EL (cell line): Measurements from ENCODE around the gene ABL1.
A peak's percentile ranks its signal among the peaks of the same experiment; 100 is the strongest.
"Not testable (repeated sequence)": the region's sequence is repeated elsewhere in the genome, so short reads cannot be mapped to it uniquely, and the experiment has no call there.

Experiments used
- DNase-seq: peaks from one replicate; pipeline ENCODE4 v3.0.0-alpha.2; 2016

The ABL1 gene

GRCh38 chr9:130825809-130826208, 9.2 kb upstream of the ABL1 start:
- no peak for DNase-seq

DNA sequence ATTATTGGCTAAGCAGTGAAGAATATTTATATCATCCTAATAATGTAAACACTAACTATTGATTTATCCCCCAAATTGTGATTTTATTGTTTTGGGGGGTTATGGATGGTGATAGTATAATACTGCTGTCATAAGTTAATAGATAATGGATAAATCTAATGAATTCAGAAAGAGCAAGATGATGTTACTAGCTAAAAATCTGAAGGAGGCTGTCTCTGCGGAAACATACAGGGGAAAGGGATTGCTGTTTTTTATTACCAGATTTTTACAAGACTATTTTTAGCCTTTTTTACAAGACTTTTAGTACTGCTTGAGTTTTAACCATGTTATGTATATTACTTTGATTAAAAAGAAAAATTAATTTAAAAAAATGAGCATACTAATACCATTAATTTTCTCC, 5.3 kb upstream of the ABL1 start:
- DNase-seq: no peak

DNA sequence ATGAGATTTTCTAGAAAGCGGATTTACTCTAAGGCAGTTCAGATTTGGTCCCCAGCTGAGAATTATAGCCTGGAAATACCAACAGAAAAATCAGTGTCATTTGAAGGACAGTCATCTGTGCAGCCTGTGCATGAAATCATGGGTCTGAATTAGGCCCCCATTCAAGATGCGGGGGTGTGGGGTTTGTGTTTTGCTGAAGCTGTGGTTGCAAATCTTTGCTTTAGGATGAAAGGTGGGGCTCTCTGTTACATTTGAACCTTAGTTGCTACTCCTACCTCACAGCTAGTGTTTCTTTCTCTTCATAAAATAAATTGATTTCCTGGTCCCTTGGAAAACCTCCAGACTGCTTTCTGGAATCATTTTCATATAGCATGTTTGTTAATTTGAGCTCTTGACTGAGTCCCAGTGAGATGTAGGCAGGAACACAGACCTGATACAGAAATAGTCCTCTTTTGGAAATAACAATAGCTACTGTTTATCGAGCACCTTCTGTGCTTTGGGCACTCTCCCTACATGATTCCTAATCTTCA, 4.8 kb upstream of the ABL1 start:
- DNase-seq: no peak

- DNase-seq: no peak
Measured at GRCh38 chr9:130831077-130831476, 4.0 kb upstream of the ABL1 start.

DNA sequence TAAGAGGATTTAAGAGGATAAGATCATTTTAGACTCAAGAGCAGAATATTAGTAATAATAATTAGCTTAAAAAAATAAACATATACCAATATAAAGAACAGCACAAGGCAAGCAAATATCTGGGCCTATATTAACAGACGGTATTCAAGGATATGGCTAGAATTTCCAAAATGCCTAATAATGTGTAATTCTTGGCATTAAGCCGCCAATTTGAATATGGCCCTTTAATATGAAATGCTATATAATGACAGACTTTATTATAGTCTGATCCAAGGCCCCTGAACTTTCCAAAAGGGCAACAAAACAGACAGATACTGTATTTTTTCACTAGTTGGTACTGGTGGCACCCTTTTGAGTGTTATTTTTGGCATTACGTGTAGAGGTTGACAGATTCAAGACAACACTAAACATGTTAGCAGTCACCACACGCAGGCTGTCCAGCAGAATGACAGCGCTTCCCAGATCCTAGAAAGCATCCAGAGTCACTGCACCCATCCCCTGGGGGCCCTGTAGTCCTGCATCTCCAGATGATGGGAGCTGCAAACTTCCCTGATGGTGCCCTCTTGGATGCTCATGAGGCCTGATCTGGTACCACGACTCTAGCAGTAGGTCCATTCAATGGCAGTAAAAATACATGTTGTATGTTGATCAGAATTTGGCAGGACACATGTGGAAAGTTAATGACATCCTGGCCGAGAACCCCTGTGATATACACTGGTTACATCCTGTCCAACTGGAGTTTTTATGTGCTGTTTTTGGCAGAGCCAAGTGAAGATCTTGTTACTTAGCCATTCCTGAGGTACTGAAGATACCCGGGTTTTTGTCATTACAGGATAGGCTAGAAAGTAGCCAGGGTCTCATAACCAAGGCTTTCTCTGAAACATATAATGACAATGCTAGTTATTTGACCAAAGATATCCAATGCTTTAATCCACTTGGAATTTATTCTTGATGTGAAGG, 1.7 kb upstream of the ABL1 start:
- DNase-seq: peak; percentile 59

GRCh38 chr9:130835441-130836298, 616 bp downstream of the ABL1 start:
- peak; percentile 38 for DNase-seq

DNA sequence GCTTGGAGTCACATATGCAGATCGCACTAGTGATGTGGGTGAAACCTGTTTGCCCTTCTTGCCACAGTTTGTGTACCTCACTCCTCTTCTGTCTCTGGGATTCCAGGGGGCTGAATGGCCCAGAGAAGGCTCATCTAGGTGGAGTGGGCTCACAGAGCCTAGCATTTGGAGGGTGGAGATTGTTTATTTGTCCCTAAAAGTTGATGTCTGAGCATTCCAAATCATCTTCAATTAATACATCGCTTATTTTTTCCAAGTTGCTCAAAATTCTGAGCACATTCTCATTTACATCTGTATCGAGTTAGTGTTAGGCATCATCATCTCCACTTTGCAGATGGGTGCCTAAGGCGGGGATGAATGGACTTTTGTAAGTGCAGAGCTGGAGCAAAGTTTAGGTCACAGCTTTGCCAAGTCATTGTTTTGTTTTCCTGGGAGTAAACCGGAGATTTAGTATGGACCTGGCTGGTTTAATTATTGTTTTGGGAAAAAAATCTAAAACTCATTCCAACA, 2.0 kb downstream of the ABL1 start:
- peak; percentile 73 for DNase-seq

GRCh38 chr9:130837643-130838042, 2.6 kb downstream of the ABL1 start:
- DNase-seq: no peak

- no peak for DNase-seq
Measured at GRCh38 chr9:130839132-130840111, 4.4 kb downstream of the ABL1 start.

DNA sequence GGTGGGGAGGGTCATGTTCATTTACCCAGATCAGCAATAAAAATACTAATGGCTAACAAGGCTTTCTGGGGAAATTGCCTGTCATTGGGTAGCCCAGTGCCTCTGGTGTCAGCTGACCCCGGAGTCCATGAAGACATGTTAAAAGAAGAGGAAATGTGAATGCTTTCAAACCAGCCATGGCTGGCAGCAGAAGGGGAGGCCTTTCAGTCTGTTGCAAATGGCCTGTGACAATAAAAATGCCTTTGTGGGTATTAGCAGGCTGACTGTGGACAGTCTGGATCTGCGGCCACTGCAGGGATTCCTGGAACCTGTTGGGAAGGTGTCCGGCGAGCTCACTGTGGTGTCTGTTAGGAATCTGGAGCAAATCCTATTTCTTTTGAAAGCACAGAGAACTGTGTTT, 7.5 kb downstream of the ABL1 start:
- DNase-seq: no peak

DNA sequence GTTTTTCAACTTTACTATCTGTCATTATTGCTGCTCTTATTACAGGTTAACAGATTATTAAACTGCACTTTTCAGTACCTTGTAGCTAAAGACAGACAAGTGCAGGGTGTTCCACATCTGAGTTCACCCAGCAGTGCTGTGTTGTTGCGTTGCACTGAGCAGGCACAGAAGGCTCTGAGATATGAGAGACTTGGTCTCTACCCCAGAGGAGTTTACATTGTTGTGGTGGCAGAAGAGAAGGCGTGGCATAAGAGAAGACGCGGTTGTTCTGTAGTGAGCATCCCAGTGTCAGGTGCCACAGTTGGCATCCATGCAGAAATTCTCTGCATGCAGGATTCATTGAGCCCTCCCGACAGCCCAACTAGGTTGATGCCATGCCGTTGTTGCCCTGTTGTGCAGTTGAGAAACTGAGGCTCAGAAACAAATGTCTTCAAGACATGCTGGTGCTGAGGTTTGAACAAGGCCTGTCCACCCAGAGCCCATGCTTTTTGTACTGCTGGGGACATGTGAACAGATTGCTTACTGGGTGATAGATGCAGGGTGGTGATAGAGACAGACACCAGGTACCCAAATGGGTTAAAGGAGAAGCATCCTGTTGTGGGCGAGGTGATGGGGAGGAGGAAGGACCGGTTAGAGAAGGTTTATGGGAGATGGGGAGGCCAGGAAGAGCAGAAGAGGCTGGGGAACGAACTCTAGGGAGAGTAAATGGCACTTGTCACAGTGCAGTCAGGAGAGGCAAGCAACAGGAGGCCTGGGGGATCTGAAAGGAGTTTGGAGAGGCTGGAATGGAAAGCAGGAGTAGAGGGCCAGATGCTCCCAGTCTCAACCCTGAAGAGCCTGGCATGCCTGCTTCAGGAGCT, 8.2 kb downstream of the ABL1 start:
- DNase-seq: no peak

GRCh38 chr9:130844044-130844451, 9.0 kb downstream of the ABL1 start:
- no peak for DNase-seq

DNA sequence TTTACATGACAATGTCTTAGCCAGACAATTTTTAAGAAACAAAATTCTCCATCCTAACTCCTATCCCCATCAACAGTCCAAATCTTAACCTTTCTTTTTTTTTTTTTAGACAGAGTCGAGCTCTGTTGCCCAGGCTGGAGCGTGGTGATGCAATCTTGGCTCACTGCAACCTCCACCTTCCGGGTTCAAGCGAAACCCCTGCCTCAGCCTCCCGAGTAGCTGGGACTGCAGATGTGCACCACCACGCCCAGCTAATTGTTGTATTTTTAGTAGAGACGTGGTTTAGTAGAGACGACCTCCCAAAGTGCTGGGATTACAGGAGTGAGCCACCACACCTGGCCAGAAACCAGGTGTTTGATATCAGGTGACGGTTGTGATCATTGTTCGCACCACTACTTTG, 10.2 kb downstream of the ABL1 start:
- peak; percentile 29 for DNase-seq

- DNase-seq: peak; percentile 86
Measured at GRCh38 chr9:130845901-130846481, 10.9 kb downstream of the ABL1 start.

- DNase-seq: peak; percentile 93
Measured at GRCh38 chr9:130846487-130847305, 11.6 kb downstream of the ABL1 start.

GRCh38 chr9:130847306-130848217, 12.5 kb downstream of the ABL1 start:
- peak; percentile 98 for DNase-seq

DNA sequence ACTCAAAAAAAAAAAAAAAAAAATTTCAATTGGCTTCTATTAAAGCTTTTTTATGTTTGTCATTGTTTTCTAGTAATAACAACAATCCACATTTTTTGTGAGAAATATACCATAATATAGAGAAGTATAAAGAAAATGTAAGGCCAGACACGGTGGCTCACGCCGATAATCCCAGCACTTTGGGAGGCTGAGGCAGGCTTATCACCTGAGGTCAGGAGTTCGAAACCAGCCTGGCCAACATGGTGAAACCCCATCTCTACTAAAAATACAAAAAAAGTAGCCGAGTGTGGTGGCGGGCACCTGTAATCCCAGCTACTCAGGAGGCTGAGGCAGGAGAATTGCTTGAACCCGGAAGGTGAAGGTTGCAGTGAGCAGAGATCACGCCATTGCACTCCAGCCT, 13.5 kb downstream of the ABL1 start:
- not testable (repeated sequence) for DNase-seq

DNA sequence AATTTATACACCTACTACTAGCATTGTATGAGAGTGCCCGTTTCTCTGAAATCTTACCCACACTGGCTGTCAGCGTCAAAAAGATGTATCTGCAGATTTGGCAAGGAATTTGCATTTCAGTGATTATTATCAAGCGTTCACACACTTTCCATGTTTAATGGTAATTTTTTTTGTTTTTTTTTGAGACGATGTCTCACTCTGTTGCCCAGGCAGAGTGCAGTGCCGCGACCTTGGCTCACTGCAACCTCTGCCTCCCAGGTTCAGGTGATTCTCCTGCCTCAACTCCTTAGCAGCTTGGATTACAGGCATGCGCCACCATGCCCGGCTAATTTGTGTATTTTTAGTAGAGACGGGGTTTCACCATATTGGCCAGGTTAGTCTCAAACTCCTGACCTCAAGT, 14.3 kb downstream of the ABL1 start:
- DNase-seq: no peak

DNA sequence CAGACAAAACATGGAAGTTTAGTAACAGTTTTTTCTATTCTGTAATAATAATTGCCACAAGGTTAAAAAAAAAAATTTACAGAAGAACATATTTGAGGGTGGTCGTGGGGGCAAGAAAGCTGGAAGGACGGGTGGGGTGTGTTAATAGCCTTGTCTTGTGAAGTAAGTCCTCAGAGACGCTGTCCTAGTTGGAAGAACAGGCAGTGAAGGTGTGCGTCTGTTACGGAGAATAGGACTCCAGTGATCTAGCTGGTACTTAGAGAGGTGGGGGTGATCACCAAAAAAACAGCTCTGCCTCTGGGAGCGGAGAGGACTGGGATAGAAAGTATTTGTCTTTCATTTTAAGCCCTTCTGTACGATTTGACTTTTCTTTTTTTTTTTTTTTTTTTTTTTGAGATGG, 17.7 kb downstream of the ABL1 start:
- DNase-seq: no peak
